Islet of Langerhans (tissue), 1 donor: ENCODE data around the gene LAMA5.

Experiments
- FAIRE-seq: peaks from one replicate; lab custom pipeline; 2011; peaks lifted over from hg19 to GRCh38; lab: Jason Lieb, UNC

The LAMA5 gene

DNA sequence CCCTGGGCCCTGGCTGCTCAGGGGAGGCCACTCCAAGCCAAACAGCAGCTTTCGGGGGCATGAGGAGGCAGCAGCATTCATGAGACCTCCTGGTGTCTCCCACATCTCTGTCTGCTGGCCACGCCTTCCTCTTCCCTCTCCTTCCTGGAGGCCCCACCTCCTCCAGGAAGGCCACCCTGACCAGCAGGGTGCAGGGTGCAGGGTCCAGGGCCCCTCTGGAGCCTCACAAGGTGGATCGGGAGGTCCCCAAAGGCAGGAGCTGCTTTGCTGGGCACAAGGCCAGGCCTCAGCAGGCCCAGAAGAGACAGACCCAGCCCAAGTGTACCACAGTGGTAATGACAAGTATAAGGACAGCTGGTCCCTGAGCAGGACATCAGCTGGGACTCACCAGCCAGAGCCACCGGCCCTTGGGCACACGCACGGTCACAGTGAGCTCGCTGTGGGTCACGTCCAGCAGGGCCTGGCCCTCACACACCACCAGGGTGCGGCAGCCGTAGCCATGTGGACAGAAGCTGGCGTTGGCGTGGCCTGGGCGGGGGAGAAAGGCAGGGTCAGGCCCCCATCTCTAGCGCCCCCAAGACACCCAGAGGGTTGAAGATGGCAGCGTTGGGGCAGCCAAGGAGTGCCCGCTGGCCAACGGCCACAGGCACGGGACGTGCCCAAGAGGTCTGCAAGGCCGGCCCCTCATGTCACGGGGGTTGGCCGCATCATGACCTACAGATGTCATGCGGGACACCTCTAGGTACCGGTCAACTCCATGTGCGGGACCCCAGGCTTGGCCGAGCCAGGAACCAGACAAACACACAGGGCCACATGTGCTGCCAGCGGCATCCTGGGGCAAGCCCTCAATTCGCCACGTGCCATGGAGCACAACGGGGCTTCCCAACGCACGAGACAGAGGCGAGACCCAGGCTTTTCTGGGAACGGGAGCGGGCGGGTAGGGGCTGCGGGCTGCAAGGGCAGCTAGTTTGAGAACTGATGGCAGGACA is 37.4 kb downstream of the LAMA5 start:
- no peak for FAIRE-seq

DNA sequence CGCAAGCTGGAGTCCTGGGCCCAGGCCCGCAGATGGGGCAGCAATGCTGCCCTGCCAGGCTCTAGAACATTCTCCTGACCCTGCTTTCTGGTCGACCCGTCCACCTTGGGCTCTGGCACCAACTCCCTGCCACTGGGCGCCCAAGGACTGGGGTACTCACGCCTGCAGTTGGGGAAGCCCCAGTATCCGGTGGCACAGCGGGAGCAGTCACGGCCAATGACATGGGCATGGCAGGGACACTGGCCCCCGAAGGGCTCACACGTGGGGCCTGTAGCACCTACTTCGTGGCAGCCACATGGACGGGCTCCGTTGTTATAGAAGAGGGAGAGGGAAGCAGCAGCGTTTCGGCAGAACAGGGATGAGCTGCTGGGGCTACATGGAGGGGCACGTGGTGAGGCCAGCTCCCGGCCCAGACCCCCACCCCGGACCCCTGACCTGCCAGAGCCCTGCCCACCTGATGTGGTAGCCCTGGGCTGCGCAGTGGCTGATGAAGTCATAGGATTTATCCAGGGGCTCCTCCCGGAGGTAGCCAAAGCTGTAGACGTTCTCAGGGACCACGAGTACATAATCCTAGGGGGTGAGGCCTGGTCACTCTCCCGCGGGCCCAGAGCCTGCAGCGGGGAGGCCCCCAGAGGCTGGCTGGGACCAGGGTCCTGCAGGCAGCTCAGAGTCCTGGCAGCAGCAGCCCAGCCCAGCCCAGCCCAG is 38.3 kb downstream of the LAMA5 start:
- no peak for FAIRE-seq

DNA sequence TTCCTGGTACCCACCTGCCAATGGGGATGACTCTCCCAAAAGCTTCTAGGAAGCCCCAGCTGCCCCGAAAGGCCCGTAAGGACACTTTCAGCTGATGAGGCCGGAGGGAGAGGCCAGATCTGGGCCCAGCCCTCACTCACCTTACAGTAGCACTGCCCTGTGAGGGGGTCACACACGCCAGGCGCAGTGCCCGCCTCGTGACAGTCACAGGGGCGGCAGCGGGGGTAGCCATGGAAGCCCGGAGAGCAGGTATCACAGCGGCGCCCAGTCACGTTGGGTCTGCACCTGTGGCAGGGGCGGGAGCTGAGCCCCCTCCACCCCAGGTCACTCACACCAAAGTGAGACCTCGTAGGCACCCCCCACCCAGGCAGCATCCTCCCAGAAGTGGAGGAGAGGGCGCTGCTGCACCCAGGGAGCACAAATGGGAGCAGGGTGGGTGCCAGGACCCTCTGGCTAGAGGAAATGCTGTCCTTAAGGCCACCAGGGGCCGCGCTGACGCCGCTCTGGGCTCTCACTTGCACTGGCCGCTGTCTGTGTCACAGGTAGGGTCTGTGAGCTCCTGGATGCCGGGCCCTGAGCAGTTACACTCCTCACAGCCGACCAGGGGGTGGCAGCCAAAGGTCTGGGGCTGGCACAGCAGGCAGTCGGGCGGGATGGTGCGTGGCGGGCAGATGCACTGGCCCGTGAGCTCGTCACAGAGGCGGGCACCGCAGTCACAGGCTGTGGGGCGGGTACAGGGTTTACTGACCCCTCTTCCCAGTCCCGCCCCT is 39.2 kb downstream of the LAMA5 start:
- FAIRE-seq, result no peak

DNA sequence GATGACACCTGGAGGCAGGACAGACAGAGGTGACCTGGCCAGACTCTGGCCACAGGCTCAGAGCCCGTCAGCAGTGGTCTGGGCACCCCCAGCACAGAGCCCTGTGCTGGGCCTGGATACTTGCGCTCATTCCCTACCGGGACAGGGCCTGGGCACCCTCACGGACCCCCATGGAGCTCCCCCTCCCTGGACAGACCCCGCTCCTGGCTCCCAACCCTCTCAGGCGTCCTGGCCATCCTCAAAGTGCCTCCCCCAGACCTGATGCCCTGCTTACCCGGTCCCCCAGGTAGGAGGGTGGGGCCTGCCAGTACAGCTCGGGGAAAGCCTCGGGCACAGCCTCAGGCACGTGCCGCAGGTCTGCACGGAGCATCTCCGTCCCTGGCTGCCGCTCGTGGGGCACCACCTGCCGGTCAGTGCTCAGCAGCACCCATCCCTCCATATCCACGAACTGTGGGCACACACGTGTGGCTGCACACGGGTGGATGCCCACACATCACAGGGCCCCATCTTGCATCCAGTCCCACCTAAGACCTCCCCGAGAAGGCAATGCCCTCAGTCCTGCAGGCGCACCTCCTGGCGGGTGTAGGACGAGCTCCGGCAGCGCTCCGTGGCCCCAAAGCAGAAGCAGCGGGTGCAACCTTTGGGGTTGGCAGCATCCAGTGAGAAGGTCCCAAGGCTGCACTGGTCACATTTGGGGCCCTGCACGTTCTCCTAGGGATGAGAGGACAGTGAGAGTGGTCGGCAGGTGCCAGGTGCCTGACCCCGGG is 40.0 kb downstream of the LAMA5 start:
- no peak for FAIRE-seq

DNA sequence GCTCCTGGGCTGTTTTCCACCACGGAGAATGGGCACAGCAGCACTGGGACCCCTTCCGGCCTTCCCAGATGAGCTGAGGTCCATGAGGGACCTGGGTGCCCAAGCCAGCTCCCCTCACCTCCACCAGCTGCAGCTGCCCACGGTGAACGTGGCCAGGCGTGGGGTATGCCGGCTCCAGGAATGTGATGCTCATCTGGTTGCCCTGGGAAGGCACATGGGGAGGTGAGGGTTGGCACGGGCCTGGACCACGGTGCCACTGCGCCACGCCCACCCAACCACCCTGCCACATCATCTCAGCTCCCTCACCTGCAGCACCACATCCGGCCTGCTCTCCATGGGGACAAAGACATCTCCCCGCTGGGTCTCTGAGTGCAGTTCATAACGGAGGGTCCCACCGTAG is 40.6 kb downstream of the LAMA5 start:
- FAIRE-seq, result no peak

DNA sequence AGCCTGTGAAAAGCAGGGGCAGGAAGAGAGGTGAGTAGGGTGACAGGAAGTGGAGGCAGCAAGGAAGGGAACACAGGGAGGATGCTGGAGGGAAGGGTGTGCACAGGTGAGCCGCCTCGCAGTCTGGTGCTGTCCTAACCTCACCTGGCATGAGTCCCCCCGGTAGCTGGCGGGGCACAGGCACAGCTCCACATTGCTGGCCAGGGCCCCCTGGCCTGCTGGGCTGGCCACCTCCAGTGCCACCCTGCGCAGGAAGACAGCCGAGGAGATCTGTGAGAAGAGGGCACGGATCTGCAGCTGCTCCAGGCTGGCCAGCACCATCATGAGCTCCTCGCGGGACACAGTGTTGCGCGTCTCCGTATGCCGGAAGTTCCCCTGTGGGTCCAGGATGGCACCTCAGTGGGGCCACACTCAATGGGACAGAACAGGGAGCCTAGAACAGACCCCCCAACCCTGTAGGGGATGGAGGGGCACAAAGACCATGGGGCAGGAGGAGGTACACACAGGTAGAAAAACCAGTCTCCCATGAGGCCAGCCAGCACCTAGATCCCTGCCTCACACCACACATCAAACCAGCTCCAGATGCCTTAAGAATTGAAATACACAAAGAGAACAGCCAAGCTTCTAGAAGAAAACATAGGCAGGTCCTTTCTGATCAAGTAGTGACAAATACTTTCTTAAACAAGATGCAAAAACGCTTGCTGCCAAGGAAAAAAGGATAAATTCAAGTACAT is 41.8 kb downstream of the LAMA5 start:
- FAIRE-seq, result no peak

DNA sequence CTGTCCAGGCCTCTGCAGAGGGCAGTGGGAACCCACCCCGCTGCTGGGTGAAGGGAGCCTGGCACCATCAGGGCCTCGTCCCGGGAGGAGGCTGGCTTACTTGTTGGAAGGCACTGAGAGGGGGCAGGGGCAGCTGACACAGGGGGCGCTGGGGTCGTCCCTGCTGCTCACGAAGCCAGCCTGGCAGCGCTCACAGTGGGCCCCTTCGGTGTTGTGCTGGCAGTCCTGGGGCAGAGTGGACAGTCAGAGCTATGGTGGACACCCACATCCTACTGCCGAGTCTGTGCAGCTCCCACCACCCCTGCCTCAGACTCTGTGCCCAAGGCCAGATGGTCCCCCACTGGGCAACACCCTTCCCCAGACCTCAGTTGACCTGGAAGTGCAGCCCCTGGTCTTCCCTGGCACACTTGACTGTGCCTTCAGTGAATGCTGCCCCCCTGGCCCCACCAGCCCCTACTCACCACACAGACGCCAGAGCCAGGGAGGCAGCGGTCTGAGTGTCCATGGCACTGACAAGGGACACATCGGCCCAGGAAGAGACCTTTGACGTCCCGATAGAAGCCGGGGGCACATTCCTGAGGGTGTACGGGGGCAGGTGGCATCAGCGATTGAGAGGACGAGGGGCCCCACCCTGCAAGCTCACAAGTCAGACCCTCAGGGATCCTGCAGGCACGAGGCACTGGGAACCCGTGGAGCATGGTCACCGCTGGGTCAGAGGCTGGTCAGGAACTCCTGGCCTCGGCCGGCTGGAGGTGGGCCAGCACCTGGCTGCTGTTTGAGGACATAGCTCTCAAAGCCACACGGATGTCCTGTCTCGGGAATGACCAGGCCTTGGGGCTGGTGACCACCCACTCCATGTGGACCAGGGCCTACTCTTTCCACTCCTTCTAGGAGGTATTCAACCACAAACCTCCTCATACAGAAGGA is 42.9 kb downstream of the LAMA5 start:
- no peak for FAIRE-seq

DNA sequence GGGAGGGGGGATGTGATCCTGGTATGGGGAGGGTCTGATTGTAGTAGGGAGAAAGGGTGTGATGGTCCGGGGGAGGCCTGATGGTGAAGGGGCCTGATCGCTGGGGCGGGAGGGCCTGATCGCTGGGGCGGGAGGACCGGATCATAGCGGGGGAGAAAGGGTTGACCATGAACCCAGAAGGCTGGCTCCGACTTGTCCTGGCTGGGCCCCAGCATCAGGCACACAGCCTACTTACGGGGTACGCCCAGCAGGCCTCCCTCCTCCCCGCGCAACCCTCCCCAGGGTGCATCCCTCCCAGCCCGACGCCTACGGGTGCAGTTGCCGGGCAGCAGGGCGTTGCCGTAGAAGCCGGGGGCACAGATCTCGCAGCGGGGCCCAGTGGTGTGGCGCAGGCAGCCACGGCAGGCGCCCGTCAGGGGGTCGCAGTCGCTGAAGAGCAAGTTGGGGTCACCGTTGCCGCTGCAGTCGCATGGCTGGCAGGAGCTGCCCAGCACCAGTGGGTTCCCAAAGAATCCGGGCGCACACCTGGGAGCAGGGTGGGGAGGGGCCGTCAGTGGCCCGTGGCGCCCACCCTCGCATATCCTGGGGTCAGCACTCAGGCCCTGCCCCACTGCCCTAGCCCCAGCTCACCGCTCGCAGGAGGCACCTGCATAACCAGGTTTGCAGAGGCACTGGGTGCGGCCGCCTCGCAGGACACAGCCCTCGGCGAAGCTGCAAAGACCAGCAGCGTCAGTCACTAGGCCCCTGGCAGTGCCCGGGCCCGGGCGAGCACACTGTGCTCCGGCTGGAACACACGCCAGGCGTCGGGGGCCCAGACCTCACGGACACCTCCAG is 43.7 kb downstream of the LAMA5 start:
- FAIRE-seq, result no peak

DNA sequence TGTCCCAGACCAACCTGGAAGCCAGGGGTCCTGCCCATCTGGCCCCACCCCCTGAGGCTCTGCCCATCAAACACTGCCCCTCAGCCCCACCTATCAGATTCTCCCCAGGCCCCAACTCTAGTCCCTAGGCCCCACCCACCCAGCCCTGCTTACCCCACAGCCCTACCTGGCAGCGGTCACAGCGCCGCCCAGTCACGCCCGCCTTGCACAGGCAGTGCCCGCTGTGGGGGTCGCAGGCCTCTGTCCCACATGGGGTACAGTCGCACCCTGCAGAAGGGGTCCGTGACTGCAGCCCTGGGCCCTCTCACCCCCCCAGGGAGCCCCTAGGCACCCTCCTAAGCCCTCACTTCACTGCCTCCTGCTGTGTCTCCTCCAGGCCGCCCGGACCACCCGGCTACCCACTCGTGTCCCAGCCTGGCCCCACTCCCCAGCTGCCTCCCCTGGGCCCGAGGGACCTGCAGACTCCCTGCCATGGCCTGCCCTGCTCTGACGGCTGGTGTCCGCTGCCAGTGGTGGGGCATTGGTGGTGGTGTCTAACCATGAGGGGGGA is 44.5 kb downstream of the LAMA5 start:
- FAIRE-seq, result no peak

DNA sequence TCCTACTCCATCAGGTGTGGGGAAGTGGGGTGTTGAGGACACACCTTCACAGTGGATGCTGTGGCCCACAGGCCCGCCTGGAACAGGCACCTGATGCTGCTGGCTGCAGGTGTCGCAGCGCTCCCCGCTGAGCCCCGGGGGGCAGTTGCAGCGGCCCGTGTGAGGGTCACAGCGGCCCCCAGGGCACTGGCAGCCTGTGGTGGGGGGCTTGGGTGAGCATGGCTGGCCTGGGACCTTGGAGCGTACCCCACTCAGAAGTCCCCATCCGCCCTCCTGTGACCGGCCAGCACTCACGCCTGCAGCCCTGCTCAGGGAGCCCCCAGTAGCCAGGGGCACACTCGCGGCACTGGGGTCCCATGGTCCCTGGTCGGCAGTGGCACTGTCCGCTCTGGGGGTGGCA is 45.1 kb downstream of the LAMA5 start:
- FAIRE-seq, result no peak

DNA sequence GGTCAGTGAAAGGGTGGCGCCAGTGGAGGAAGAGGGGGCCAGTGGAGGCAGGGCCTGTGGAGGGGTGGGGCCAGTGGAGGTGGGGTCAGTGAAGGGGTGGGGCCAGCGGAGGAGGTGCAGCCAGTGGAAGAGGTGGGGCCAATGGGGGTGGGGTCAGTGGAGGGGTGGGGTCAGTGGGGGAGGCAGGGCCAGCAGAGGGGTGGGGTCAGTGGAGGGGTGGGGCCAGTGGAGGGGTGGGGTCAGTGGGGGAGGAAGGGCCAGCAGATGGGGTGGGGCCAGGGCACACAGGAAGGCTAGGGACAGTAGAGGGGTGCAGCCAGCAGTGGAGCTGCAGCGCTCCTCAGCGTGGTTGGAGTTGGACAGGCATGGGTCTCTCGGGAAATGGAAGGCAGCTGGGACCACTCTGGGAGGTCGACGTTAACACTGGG is 45.6 kb downstream of the LAMA5 start:
- FAIRE-seq, result no peak

DNA sequence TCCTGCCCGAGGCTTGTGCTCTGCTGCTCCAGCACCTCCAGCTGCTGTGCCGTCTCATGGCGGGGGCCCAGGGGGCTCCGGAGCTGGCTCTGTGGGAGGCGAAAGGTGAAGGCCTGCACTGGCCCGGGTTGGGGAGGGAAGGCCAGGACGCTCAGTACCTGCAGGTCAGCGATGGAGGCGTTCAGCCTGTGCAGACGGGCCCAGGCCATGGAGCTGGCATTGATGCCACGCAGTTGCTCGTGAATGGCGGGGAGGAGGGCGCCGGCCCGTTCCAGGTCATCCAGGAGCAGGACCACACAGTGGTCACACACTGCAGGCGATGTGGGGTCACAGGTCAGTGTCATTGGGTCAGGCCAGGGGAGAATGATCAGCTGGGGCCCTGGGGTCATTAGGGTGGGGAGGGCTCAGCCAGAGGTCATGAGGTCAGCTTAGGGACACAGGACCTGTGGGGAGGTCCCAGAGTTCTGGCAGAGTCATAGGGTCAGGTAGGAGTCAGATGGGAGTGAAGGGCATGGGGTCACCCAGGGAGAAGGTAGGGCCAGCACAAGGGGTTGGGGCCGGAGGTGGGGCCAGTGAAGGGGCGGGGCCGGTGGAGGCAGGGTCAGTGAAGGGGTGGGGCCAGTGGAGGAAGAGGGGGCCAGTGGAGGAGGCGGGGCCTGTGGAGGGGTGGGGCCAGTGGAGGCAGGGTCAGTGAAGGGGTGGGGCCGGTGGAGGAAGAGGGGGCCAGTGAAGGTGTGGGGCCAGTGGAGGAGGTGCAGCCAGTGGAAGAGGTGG is 46.3 kb downstream of the LAMA5 start:
- no peak for FAIRE-seq

DNA sequence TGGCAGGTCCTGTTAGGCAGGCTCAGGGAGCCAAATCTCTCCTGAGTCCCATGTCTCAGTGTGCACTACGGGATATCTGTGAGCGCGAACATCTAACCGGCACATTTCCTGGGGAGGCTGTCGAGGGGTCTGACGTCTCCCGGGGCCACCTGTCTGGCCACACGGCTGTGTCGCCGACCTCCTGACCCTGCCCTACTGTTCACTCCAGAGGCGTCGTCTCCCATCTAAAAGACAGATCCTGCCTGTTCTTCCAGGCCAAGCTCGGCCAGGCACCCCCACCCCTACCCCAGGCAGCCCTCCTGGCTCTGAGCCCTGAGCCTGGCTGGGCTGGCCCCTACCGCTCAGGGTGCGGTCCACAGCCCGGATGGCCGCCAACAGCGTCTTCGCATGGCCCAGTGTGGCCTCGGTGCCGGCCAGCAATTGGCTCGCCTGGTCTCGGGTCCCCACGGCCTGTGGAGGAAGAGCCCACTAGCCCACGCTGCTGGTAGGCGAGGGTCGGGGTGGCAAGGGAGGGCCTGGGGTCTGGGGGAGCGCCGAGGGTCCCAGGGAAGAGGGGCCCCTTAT is 47.7 kb downstream of the LAMA5 start:
- FAIRE-seq, result no peak

DNA sequence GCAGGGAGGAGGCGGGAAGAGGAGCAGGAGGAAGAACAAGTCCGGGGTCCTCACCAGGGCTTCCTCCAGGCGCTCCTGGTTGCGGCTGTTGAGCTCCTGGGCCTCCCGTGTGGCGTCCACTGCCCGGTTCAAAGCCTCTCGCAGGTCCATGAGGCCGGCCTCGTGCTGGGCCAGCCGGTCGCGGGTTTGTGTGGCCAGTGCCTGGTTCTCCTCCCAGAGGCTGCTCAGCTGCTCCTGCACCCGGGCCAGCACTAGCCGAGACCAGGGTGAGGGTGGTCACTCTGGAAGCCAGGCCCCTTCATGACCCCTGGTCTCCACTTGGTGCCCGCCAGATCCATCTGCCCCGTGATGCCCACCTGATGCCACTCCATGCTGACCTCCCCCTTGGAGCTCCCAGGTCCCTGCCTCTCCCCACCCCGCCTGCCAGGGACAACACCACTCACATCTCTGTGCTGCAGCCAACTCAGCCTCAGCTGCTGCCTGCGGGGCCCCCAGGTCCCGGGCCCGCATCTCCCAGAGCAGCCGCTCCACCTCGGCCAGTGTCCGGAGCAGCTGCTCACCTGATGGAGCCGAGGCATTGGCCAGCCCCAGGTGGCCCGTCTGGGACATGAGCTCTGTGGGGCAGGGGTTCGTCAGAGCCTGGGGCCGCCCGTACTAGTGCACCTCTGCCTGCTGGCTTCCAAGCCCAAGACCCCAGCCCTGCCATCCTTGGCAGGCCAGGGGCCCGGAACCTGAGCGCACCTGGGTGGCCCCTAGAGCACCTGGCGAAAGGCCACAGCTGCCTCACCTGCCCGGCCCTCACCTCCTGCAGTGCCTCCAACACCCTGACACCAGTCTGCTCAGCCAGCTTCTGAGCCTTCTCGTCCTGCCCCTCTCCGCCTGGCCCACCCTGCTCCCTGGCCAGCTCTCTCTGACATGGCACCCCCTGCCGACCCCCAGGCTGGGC is 48.4 kb downstream of the LAMA5 start:
- no peak for FAIRE-seq

DNA sequence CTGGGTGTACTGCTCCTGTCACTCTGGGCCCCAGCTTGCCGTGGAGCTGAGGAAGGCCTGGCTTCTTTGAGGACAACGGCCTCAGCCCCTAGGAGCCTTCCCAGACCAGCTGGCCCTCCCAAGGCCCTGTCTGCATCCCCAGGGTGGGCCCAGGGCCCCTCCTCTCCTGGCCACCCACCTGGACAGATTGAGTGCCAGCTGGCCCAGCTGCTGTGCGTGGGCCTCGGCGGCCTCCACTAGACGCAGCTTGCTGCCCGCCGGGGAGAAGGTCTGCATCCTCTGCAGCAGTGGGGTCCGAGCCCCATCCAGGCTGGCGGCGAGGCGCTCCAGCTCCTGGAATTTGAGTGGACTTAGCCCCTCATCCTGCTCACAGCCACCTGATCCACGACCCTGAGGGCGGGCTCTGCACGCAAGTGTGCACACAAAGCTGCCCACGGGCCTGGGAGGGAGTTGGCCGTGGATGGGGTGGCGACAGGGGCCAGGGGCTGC is 49.9 kb downstream of the LAMA5 start:
- no peak for FAIRE-seq
